ENCODE data around the gene ZFYVE28.

Gene ZFYVE28

DNA sequence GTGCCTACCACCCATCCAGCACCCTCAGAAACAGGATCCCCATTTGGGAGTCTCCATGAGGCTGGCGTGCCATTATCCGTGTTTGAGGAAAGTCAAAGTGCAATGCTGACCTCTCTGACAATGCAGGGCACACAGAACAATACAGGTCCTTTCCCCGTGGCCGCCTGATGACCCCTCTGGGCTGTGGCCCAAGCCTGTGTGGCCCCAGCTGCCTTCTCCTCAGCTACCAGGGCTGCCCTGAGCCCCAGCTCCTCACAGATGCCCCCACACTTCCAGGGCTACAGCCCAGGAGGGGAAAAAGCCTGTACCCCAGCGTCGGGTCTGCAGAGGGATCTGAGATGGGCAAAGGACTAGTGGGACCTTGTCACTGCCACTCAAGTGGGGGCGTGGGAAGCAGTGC lies 15.5 kb downstream of the ZFYVE28 start:
- Mint-ChIP-seq H3K4me1 (ENCODE audit: low read depth in 2 of 2) (peaks cover 51 to 64% of the 10 kb centered on the region in 2 donors), H3K36me3 (ENCODE audit: insufficient read depth) (peaks cover 61% of the 10 kb centered on the region), H3K9me3 (no peaks in the 10 kb centered on the region), H3K27me3 (no peaks in the 10 kb centered on the region), H3K27ac (peak overlapping the region in 1 of 2 donors; percentile 77), H3K4me3 (peak overlapping the region; percentile 73 to 83)
- ATAC-seq (replicated peaks) (no peak), DNase-seq (no peak)

- DNase-seq, result no peak
- Mint-ChIP-seq H3K27ac (peak overlapping the region; percentile 84 to 85), H3K4me3 (peak overlapping the region; percentile 73 to 83), H3K9me3 (no peaks in the 10 kb centered on the region), H3K36me3 (ENCODE audit: insufficient read depth) (peaks cover 63% of the 10 kb centered on the region), H3K4me1 (ENCODE audit: low read depth in 2 of 2) (peaks cover 50 to 66% of the 10 kb centered on the region in 2 donors), H3K27me3 (no peaks in the 10 kb centered on the region)
- ATAC-seq (replicated peaks), result peak; percentile 29
These were observed 16.2 kb downstream of the ZFYVE28 start for GRCh38 chr4:2402048-2402842.

GRCh38 chr4:2401610-2401983 lies 16.8 kb downstream of the ZFYVE28 start:
- Mint-ChIP-seq H3K27me3 (no peaks in the 10 kb centered on the region), H3K4me1 (ENCODE audit: low read depth in 2 of 2) (peaks cover 44 to 60% of the 10 kb centered on the region in 2 donors), H3K36me3 (ENCODE audit: insufficient read depth) (peaks cover 64% of the 10 kb centered on the region), H3K9me3 (no peaks in the 10 kb centered on the region), H3K27ac (peak overlapping the region; percentile 25 to 85), H3K4me3 (peak overlapping the region; percentile 73 to 83)
- DNase-seq (no peak), ATAC-seq (replicated peaks) (no peak)

DNA sequence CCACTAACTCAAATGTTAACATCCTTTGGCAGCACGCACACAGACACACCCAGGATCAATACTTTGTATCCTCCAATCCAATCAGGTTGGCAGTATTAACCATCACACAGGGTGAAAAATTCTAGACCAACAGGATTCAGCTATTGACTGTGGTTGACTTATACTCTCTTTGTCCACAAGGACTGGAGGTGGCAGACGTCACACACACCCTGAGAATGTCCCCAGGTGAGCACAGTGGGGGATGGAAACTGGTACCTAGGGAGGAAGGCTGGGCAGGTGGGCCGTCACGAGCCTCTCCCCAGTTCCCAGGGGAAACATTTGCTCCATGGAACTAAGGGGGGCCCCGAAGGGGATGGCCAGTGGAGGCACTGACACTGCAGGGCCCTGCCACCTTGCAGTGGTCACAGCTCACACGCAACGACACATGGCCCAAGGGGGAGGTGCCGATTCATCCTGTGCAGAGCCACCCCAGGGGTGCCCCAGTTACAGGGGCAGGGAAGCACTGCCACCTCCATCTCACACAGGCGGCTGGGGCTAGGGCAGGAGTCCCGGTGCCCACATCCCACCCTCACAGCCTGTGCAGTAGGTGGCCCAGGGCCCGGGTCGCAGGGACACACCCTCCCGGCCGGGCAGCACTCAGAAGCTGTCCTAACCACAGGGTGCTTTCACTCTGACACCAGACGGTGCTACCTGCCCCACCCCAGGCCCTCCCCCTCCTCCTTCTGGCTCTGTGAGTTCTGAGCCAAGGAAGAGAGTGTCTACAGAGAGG lies 17.4 kb downstream of the ZFYVE28 start:
- Mint-ChIP-seq H3K4me3 (peak overlapping the region; percentile 20 to 83), H3K27ac (peak overlapping the region; percentile 77 to 85), H3K4me1 (ENCODE audit: low read depth in 2 of 2) (peaks cover 44 to 58% of the 10 kb centered on the region in 2 donors), H3K27me3 (no peaks in the 10 kb centered on the region), H3K9me3 (no peaks in the 10 kb centered on the region), H3K36me3 (ENCODE audit: insufficient read depth) (peaks cover 60% of the 10 kb centered on the region)
- no peak for DNase-seq
- peak; percentile 63 for ATAC-seq (replicated peaks)

- peaks cover 59% of the 10 kb centered on the region for H3K36me3 Mint-ChIP-seq (ENCODE audit: insufficient read depth)
- ATAC-seq (replicated peaks), result no peak
- no peak overlapping the region for H3K4me3 Mint-ChIP-seq
- H3K4me1 Mint-ChIP-seq (ENCODE audit: low read depth in 2 of 2), result peaks cover 50 to 64% of the 10 kb centered on the region in 2 donors
- no peaks in the 10 kb centered on the region for H3K27me3 Mint-ChIP-seq
- no peak for DNase-seq
- H3K9me3 Mint-ChIP-seq, result no peaks in the 10 kb centered on the region
- H3K27ac Mint-ChIP-seq, result peak overlapping the region in 1 of 2 donors; percentile 77
These were observed 18.7 kb downstream of the ZFYVE28 start for GRCh38 chr4:2399631-2400190.

DNA sequence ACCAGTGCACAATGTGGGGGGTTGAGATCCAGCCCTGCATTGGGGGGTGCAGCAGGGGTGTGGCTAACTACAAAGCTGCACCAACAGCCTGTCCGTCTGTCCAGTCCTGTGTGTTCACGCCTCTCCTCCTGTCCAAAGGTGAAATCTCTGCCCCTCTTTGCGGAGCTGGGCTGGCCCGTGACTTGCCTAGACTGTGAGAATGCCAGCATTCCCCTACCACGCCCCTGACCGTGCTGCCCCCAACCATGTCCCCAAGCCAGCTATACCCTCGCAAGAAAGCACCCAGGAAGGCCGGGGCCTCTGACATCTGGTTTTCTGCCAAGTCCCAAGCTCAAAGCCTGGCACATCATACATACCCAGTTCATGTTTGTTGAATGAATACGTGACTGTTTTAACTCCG lies 19.2 kb downstream of the ZFYVE28 start:
- Mint-ChIP-seq H3K9me3 (no peaks in the 10 kb centered on the region), H3K4me3 (no peak overlapping the region), H3K4me1 (ENCODE audit: low read depth in 2 of 2) (peaks cover 52 to 66% of the 10 kb centered on the region in 2 donors), H3K36me3 (ENCODE audit: insufficient read depth) (peaks cover 59% of the 10 kb centered on the region), H3K27me3 (no peaks in the 10 kb centered on the region), H3K27ac (no peak overlapping the region)
- DNase-seq (no peak), ATAC-seq (replicated peaks) (no peak)

DNA sequence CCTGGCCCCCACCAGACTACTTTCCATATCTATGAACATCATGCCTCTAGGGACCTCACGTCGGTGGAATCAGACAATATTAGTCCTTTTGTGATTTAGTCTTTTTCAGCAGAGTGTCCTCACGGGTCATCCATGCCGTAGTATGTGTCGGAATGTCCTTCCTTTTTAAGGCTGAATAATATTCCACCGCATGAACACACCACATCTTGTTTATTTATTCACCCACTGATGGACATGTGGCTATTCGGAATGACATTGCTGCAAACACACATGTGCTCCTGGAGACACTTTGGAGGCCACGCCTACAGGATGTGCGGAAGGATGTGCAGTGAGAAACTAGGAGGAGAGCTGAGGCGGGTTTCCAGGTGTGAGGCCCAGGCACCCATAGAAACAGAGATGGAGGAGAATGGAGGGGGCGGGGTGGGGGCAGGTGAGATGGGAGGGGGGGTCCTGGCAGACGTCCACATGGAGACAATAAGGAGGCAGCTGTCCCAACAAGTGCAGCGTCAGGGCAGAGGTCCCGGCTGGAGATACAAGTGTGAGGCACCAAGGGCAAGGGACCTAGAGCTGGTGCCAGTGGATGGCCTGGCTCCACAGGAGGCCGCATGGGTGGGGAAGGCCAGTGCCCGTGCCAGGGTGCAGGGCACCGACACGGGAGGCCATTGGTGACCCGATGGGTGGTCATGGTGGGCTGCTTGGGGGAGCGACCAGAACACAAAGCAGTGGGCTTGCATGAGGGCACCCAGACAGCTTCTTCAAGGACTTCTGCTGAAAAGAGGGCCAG lies 20.7 kb downstream of the ZFYVE28 start:
- Mint-ChIP-seq H3K27me3 (no peaks in the 10 kb centered on the region), H3K9me3 (no peaks in the 10 kb centered on the region), H3K36me3 (ENCODE audit: insufficient read depth) (peaks cover 58% of the 10 kb centered on the region), H3K4me1 (ENCODE audit: low read depth in 2 of 2) (peaks cover 59 to 69% of the 10 kb centered on the region in 2 donors), H3K4me3 (no peak overlapping the region), H3K27ac (peak overlapping the region; percentile 16 to 30)
- no peak for ATAC-seq (replicated peaks)
- no peak for DNase-seq

- DNase-seq (no peak), ATAC-seq (replicated peaks) (no peak)
- H3K4me1 Mint-ChIP-seq (ENCODE audit: low read depth in 2 of 2), result peaks cover 52 to 68% of the 10 kb centered on the region in 2 donors
- peaks cover 54% of the 10 kb centered on the region for H3K36me3 Mint-ChIP-seq (ENCODE audit: insufficient read depth)
- H3K4me3 Mint-ChIP-seq, result no peak overlapping the region
- peak overlapping the region in 1 of 2 donors; percentile 30 for H3K27ac Mint-ChIP-seq
- no peaks in the 10 kb centered on the region for H3K27me3 Mint-ChIP-seq
- H3K9me3 Mint-ChIP-seq, result no peaks in the 10 kb centered on the region
These were observed 21.6 kb downstream of the ZFYVE28 start for GRCh38 chr4:2396781-2397368.

- Mint-ChIP-seq H3K4me1 (ENCODE audit: low read depth in 2 of 2) (peaks cover 47 to 69% of the 10 kb centered on the region in 2 donors), H3K27ac (peak overlapping the region in 1 of 2 donors; percentile 63), H3K4me3 (peak overlapping the region in 1 of 2 donors; percentile 29), H3K27me3 (no peaks in the 10 kb centered on the region), H3K9me3 (no peaks in the 10 kb centered on the region), H3K36me3 (ENCODE audit: insufficient read depth) (peaks cover 51% of the 10 kb centered on the region)
- DNase-seq (no peak), ATAC-seq (replicated peaks) (no peak)
These were observed 22.9 kb downstream of the ZFYVE28 start for GRCh38 chr4:2395584-2395983.

DNA sequence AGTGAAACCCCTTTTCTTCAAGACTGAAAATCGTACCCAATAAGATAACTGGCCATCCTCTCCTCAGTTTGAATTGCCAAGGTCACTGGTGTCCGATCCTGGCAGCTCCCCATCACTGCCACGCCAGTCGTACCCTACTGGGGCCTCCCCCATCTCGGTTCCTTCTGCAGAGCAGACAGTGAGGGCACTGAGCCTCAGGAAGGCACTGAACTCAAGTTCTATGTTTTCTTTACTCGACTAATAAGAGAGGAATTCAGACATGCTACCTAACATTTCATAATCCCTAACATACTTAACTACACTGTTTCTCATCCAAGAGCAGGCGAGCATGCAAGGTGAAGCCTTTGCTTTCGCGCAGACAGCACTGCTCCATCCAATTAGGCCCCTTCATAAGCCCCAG lies 23.4 kb downstream of the ZFYVE28 start:
- no peaks in the 10 kb centered on the region for H3K9me3 Mint-ChIP-seq
- H3K27me3 Mint-ChIP-seq, result no peaks in the 10 kb centered on the region
- ATAC-seq (replicated peaks) (no peak), DNase-seq (no peak)
- peaks cover 43 to 64% of the 10 kb centered on the region in 2 donors for H3K4me1 Mint-ChIP-seq (ENCODE audit: low read depth in 2 of 2)
- peaks cover 49% of the 10 kb centered on the region for H3K36me3 Mint-ChIP-seq (ENCODE audit: insufficient read depth)
- H3K27ac Mint-ChIP-seq, result peak overlapping the region; percentile 63 to 77
- peak overlapping the region in 1 of 2 donors; percentile 29 for H3K4me3 Mint-ChIP-seq

- peaks cover 43 to 65% of the 10 kb centered on the region in 2 donors for H3K4me1 Mint-ChIP-seq (ENCODE audit: low read depth in 2 of 2)
- ATAC-seq (replicated peaks) (no peak), DNase-seq (no peak)
- no peaks in the 10 kb centered on the region for H3K9me3 Mint-ChIP-seq
- peak overlapping the region; percentile 77 to 85 for H3K27ac Mint-ChIP-seq
- H3K4me3 Mint-ChIP-seq, result peak overlapping the region in 1 of 2 donors; percentile 60
- H3K27me3 Mint-ChIP-seq, result no peaks in the 10 kb centered on the region
- peaks cover 53% of the 10 kb centered on the region for H3K36me3 Mint-ChIP-seq (ENCODE audit: insufficient read depth)
These were observed 23.9 kb downstream of the ZFYVE28 start for GRCh38 chr4:2394528-2394927.

- peaks cover 47% of the 10 kb centered on the region for H3K36me3 Mint-ChIP-seq (ENCODE audit: insufficient read depth)
- H3K4me3 Mint-ChIP-seq, result peak overlapping the region; percentile 54 to 60
These were observed 24.8 kb downstream of the ZFYVE28 start for GRCh38 chr4:2393353-2394270.

More at GRCh38 chr4:2393353-2394270, 24.8 kb downstream of the ZFYVE28 start:
- ATAC-seq (replicated peaks), result peak; percentile 45
- Mint-ChIP-seq H3K9me3 (no peaks in the 10 kb centered on the region), H3K4me1 (ENCODE audit: low read depth in 2 of 2) (peaks cover 46 to 64% of the 10 kb centered on the region in 2 donors), H3K27me3 (no peaks in the 10 kb centered on the region), H3K27ac (peak overlapping the region; percentile 77 to 85)
- DNase-seq, result no peak
